Natural killer cell (primary cell): ENCODE measurements around the gene ATG13. TPM values are rescaled to one million over a fixed set of nuclear protein-coding genes. Genes with fewer than 3 reads are reported as not detected.
"Not testable (repeated sequence)": the region's sequence is repeated elsewhere in the genome, so short reads cannot be mapped to it uniquely, and the experiment has no call there.

Experiments used
- ATAC-seq, 3 donors: fragments of 150-1000 bp in 2 of 3; fragments of 200-7000 bp in 1 of 3; cut with Tn5 transposase; 1 replicate in 1 of 3; 2 replicates in 2 of 3; pipeline ENCODE4 v1.10.0; 2021; ENCODE audit warnings: mild to moderate bottlenecking in 2 of 3, moderate library complexity in 2 of 3
- DNase-seq, 2 donors: peaks; one replicate each; pipeline versions ENCODE4 v3.0.0 to v3.0.0-alpha.2; 2013 to 2021; ENCODE audit warnings: mixed read lengths in 1 of 2
- H3K27ac ChIP-seq: one replicate; pipeline ENCODE4 v1.5.1; 2013; ENCODE audit warnings: mild to moderate bottlenecking, low read length
- H3K27me3 ChIP-seq: one replicate; pipeline ENCODE4 v1.6.1; 2013; ENCODE audit warnings: low read length; ENCODE audit not compliant: control insufficient read depth, insufficient read depth
- H3K36me3 ChIP-seq: one replicate; pipeline ENCODE4 v1.6.1; 2013; ENCODE audit warnings: low read length; ENCODE audit not compliant: control insufficient read depth, insufficient read depth
- H3K4me1 ChIP-seq: one replicate; pipeline ENCODE4 v1.6.1; 2013; ENCODE audit warnings: low read length; ENCODE audit not compliant: control insufficient read depth, insufficient read depth
- H3K4me3 ChIP-seq: one replicate; pipeline ENCODE4 v1.5.1; 2013; ENCODE audit warnings: low read length
- H3K9me3 ChIP-seq: one replicate; pipeline ENCODE4 v1.6.1; 2013; ENCODE audit warnings: low read length; ENCODE audit not compliant: control insufficient read depth, insufficient read depth
- H3K27ac Mint-ChIP-seq, 2 donors: one replicate each; pipeline ENCODE4 v1.8.0; 2022; ENCODE audit warnings: mild to moderate bottlenecking in 2 of 2, mixed read lengths in 2 of 2, moderate library complexity in 1 of 2
- H3K27me3 Mint-ChIP-seq, 2 donors: one replicate each; pipeline ENCODE4 v1.8.0; 2022; ENCODE audit warnings: low read depth in 2 of 2, mixed read lengths in 2 of 2
- H3K36me3 Mint-ChIP-seq: one replicate; pipeline ENCODE4 v1.8.0; 2022; ENCODE audit warnings: mixed read lengths
- H3K4me1 Mint-ChIP-seq, 2 donors: one replicate each; pipeline ENCODE4 v1.8.0; 2022; ENCODE audit warnings: mixed read lengths in 2 of 2
- H3K4me3 Mint-ChIP-seq: one replicate; pipeline ENCODE4 v1.8.0; 2022; ENCODE audit warnings: mild to moderate bottlenecking, moderate library complexity, mixed read lengths
- H3K9me3 Mint-ChIP-seq, 2 donors: one replicate each; pipeline ENCODE4 v1.8.0; 2022; ENCODE audit warnings: mixed read lengths in 2 of 2
- CTCF ChIP-seq: fragments of 200-600 bp; IDR thresholded peaks from one replicate; pipeline ENCODE4 v1.8.0; 2022; ENCODE audit warnings: antibody characterized with exemption
- WGBS: methylation state at CpG from one replicate; pipeline ENCODE4 v1.1.7; 2013; ENCODE audit warnings: missing lambda C conversion rate; ENCODE audit not compliant: insufficient coverage; 5-methylcytosine and 5-hydroxymethylcytosine counted together
- intact Hi-C: fragments of 100-400 bp; cut with micrococcal nuclease; formaldehyde crosslinking; loops from one replicate; pipeline ENCODE4 v1.14.2; 2022
- total RNA-seq, 4 donors: library from RNA; stranded (reverse); fragments of 120-200 nt in 1 of 4; gene quantifications; one replicate each; pipeline versions ENCODE4 v1.2.3 to v1.2.4, GENCODE V29; 2013 to 2022

The ATG13 gene
- total RNA-seq, 3 donors from 2014 or later (not counting 1 experiment from before 2014, with no cell fraction given), result 125 to 137 (median 132) TPM

DNA sequence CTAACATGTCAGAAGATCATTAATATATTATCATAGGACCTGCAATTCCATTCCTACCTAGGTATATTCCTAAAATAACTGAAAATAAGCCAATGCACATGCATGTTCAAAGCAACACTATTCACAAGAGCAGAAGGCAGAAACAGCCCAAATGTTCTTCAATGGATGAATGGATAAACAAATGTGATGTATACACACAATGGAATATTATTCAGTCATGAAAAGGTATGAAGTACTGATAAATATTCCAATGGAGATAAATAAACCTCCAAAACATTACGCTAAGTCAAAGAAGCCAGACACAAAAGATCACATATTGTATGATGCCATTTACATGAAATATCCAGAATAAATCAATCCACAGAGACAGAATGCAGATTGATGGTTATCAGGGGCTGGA, 40.3 kb upstream of the ATG13 start:
- Histone ChIP-seq H3K36me3 (no peaks in the 10 kb centered on the region), H3K27ac (no peak overlapping the region), H3K4me3 (no peak overlapping the region), H3K9me3 (no peaks in the 10 kb centered on the region), H3K4me1 (no peaks in the 10 kb centered on the region), H3K27me3 (no peaks in the 10 kb centered on the region)
- TF ChIP-seq CTCF, result no peak
- H3K9me3 Mint-ChIP-seq, result no peaks in the 10 kb centered on the region
- ATAC-seq (no peak), DNase-seq (no peak)
- H3K27me3 Mint-ChIP-seq, result no peaks in the 10 kb centered on the region
- H3K4me1 Mint-ChIP-seq, result peaks cover 33 to 47% of the 10 kb centered on the region in 2 donors
- no peak overlapping the region for H3K4me3 Mint-ChIP-seq
- H3K27ac Mint-ChIP-seq, result no peak overlapping the region
- intact Hi-C loops, result no loop called here
- no CpG with 5 or more reads among the region's 1 CpG for WGBS
- no peaks in the 10 kb centered on the region for H3K36me3 Mint-ChIP-seq

DNA sequence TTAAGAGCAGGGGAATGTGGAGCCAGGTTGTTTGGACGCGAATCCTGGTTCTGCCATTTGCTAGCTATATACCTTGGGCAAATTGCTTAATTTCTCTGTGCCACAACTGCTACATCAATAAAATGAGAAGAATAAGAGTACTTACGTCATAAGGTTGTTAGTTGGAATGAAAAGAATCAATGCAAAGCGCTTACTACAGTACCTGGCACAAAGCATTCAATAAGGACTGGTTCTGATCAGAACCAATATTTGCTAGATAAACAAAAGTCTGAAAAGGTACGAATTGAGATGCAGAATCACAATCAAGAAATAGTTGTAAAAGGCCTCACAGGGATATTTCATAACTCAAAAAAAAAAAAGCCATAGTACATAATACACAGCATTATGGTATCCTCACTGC, 34.8 kb upstream of the ATG13 start:
- no peaks in the 10 kb centered on the region for H3K36me3 Mint-ChIP-seq
- H3K9me3 Mint-ChIP-seq, result no peaks in the 10 kb centered on the region
- Histone ChIP-seq H3K27me3 (no peaks in the 10 kb centered on the region), H3K27ac (no peak overlapping the region), H3K4me3 (no peak overlapping the region), H3K4me1 (no peaks in the 10 kb centered on the region), H3K9me3 (no peaks in the 10 kb centered on the region), H3K36me3 (no peaks in the 10 kb centered on the region)
- peaks cover 22 to 29% of the 10 kb centered on the region in 2 donors for H3K4me1 Mint-ChIP-seq
- 99% methylated on average over 5 of the region's 5 CpGs for WGBS
- ATAC-seq, result no peak
- DNase-seq, result no peak
- no peak overlapping the region for H3K27ac Mint-ChIP-seq
- no peak for TF ChIP-seq CTCF
- no peak overlapping the region for H3K4me3 Mint-ChIP-seq
- intact Hi-C loops, result no loop called here
- no peaks in the 10 kb centered on the region for H3K27me3 Mint-ChIP-seq

GRCh38 chr11:46583513-46583912, 33.8 kb upstream of the ATG13 start:
- H3K27me3 ChIP-seq, DNase-seq, H3K9me3 ChIP-seq, intact Hi-C loops, H3K4me3 ChIP-seq, H3K27ac ChIP-seq, H3K36me3 ChIP-seq, H3K27me3 Mint-ChIP-seq, H3K36me3 Mint-ChIP-seq, H3K4me1 ChIP-seq, ATAC-seq, H3K27ac Mint-ChIP-seq, H3K9me3 Mint-ChIP-seq, H3K4me3 Mint-ChIP-seq: not testable (repeated sequence)
- peaks cover 27 to 33% of the 10 kb centered on the region in 2 donors for H3K4me1 Mint-ChIP-seq
- WGBS, result no CpG with 5 or more reads among the region's 1 CpG

- intact Hi-C loops, result no loop called here
- TF ChIP-seq CTCF, result no peak
Observed at GRCh38 chr11:46588131-46588530, 29.2 kb upstream of the ATG13 start.

More at GRCh38 chr11:46588131-46588530, 29.2 kb upstream of the ATG13 start:
- Histone ChIP-seq H3K27ac (no peak overlapping the region), H3K27me3 (no peaks in the 10 kb centered on the region), H3K4me1 (peaks cover 6% of the 10 kb centered on the region), H3K4me3 (no peak overlapping the region), H3K36me3 (no peaks in the 10 kb centered on the region), H3K9me3 (no peaks in the 10 kb centered on the region)
- H3K36me3 Mint-ChIP-seq, result no peaks in the 10 kb centered on the region
- no peak overlapping the region for H3K4me3 Mint-ChIP-seq
- WGBS, result 88% methylated on average over 5 of the region's 5 CpGs
- no peak overlapping the region for H3K27ac Mint-ChIP-seq
- H3K27me3 Mint-ChIP-seq, result no peaks in the 10 kb centered on the region
- ATAC-seq (no peak), DNase-seq (no peak)
- H3K4me1 Mint-ChIP-seq, result peaks cover 34 to 38% of the 10 kb centered on the region in 2 donors
- H3K9me3 Mint-ChIP-seq, result no peaks in the 10 kb centered on the region
